Erythroblast (primary cell): Measurements from ENCODE around the gene CATSPER2.
"Not testable (repeated sequence)": the region's sequence is repeated elsewhere in the genome, so short reads cannot be mapped to it uniquely, and the experiment has no call there.

Experiments used
- DNase-seq, 2 experiments: peaks; one replicate each; lab custom pipeline; 2025; lab: John Stamatoyannopoulos, UW
- GATA1 ChIP-seq: IDR thresholded peaks from 2 replicates; pipeline ENCODE4 v1.6.1; 2011; ENCODE audit warnings: low read depth, mild to moderate bottlenecking, control low read depth, low read length, moderate library complexity
- POLR2A ChIP-seq: IDR thresholded peaks from 2 replicates; pipeline ENCODE4 v1.6.1; 2011; ENCODE audit warnings: mild to moderate bottlenecking, low read length

Gene CATSPER2

DNA sequence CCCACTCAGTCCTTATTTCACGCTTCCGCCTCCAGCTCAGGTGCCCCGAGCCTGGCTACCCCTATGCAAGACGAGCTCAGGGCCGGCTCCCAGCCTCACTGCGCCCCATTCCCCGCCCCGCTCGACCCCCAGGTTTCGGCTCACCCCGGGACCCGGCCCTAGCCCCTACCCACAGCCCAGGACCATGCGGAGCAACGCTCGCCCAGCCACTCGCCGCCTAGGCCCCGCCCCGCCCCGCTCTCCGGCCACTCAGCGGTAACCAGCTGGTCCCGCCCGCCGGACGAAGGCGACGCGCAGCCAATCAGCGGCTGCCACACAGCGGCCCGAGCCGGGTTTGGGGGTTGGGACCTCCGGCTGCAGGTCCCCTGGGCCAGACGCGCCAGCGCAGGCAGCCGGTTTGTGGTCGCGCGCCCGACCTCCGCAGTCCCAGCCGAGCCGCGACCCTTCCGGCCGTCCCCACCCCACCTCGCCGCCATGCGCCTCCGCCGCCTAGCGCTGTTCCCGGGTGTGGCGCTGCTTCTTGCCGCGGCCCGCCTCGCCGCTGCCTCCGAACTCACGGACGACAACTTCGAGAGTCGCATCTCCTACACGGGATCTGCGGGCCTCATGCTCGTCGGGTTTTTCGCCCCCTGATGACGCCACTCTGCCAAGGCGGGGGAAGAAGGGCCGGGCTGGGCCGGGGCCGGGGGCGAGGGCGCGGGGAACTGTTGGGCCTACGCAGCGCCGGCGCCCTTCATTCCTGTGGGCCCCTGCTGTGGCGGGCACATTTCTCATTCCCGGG lies at the start of gene CATSPER2:
CATSPER2 (minus strand) TSS at position 196 of the 781 bp plus-strand sequence. CDS start 783 bp downstream, outside the sequence.
- TF ChIP-seq POLR2A (no peak), GATA1 (no peak)
- DNase-seq: no peak

DNA sequence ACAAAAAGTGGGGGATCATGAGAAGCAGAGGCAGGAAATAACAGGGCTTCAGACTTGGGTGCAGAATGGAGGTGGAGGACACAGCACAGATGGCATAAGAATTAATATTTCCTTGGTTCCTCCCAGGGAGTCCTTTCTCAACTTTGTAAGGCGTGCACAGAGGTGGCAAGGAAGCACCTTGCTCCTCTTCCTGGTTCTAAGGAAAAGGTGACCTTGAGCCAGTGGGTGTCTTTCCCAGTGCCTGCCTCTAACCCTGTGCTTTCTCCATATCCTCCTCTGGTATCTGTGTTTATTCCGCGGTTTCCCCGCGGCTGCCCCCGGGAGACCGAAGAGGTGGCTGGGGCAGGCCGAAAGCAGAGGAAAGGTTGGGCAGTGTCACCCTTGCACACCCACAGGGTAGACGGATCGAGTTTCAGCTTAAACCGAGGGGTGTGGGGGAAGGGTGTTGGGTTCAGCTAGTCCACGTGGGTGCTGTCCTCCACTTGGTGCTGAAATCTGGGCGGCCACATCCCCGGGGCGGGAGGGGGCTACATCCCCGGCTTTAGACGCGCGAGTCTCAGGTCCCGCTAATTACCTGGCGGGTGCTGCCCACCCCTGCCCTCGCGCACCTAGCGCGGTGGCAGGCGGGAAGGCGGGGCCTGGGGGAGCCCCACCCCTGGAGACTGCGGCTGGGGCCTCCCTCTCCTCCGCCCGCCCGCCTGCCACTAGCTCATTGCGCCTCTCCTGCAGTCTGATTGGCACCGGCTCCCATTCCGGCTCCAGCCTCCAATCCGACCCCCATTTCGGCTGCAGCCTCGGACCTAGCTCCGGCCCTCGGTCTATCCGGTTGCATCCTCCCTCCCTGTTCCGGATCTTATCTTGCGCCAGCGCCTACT lies 44.7 kb upstream of the CATSPER2 start, which contains the start of gene CKMT1A:
CKMT1A (plus strand) TSS at position 712 of the 875 bp plus-strand sequence. CDS start 192 bp downstream, outside the sequence.
- not testable (repeated sequence) for DNase-seq

DNA sequence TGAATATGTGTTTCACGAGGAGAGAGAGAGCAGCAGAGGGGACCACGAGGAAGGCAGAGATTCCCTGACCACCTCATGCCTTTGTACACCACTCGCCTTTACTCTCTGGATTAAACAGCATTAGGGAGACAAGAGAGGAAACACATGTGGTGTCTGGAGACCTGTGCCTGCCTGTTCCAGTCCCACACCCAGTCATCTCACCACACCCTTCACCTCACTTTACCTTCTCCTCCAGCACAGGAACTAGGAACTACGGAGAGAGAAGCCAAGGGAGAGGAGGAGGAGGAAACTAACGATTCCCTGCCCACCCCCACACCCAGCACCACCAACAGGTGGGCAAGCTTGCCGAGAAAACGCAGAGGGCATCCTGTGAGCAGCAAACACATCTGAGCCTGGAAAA lies 44.0 kb upstream of the CATSPER2 start:
- DNase-seq: not testable (repeated sequence)

DNA sequence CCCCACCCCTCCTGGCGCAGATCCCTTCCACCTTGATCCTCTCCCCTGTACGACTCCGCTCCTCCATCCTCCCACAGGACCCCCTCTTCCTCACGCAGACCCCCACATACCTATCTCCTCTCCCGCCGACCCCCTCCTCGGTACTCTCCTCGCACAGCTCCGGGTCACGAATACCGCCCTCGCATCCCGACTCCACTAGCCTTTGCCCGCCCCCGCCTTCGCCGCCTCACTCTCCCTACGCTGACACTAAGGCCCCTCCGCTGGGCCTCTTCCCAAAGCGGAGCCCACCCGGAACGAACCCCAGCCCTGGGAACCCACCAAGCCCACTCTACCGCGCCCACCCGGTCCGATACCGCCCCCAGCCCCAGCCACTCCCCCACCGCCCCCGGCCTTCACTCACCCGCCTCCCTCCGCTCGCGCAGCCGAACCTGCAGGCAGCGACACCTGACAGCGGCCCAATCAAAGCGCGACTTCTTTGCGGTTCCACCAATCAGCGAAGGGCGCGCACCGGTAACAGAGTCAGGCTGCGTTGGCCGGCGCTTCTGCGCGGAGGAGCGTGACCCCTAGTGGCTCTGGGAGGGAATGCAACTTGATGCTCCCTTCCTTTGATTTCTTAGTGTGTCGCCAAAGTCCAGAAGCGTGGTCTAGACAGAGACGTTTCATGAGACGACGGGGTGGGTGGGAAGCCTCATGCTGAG lies 41.1 kb upstream of the CATSPER2 start:
- not testable (repeated sequence) for DNase-seq

DNA sequence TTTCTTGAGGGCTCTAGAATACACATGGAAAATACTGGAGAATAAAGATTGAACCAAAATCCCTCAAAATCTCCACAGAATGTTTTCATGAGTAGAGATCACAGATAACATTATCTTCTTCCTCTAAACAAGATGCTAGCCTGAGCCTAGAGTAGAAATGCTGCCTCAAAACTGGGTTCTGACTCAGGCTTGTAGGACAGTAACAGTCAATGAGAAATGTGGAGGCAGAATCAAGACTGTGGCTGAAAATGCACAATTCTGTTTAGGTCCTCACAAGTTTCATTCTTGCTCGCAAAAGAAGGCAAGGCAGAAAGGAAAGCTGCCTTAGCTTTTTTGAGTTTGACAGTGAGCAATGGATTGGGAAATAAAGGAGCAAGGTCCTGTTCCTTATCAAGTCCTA lies 25.5 kb upstream of the CATSPER2 start:
- not testable (repeated sequence) for DNase-seq

DNA sequence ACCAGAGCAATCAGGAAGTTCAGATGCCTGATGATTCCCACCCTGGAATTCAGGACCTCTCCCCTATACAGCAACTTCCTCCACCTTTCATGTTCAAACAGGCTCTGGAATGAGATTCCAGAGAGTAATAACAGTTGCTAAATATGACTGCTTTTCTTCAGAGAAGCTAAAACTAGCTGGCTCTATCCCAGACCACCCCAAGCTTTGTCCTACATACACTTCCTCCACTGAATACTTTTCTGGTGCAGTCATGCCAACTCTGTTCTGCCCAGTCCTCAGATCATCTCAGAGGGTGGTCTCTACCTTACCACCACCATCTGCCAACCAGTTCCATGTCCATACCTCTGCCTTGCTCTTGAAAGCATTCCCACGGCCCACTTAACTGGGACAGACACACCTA lies 17.5 kb upstream of the CATSPER2 start:
- DNase-seq: not testable (repeated sequence)

DNA sequence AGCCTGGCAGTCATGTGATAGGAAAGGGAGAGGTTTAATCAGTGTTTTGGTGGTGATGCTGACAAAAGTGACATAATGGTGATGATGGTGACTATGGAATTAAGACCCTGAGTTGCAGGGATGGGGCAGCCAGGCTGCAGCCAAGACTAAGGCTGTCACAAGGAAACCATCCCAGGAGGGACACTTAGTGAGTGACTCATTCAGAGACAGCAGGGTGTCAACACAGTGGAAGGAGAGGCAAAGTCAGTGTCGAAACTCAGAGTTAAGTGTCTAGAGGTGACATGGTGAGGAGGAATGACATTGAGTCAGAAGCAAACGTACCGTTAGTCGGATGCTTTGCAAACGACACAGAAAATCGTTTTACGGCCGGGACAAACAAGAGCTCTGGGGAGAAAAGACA lies 14.7 kb upstream of the CATSPER2 start:
- not testable (repeated sequence) for DNase-seq

DNA sequence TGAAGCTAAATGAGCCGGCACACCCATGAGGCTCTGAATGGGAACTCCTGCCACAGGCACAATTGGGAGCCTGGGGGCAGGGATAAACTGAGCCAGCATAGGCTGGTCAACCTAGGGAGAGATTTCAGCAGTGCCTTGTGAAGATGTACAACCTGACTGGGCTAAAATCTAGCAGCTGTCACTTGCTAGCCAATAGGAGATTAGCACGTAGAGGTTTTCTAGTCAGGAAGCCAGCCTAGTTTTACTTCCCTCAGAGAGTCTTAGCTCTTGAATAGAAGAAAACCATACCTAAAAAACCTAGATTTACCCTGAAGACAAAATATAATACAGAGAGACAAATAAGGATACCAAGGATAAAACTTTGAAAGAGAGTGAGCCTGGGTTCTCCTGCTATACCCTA lies 13.6 kb upstream of the CATSPER2 start:
- DNase-seq: not testable (repeated sequence)

DNA sequence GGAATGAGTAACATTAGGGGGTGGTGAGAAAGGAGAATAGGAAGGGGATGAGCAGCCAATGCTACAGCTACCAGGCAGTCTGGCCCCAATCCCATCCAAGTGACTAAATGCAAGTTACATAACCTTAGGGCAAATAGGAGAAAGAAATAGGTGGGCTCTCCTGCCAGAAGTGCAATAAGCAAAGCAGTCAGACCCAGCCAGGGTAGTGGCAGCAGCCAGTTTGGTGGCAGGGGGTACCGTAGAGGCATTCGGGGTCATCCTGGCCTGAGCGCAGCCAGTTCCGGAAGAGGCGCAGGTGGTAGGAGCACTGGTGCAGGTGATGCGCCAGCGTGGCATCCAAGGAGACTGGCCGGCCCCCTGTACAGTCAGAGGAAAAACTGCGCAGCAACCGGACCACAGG lies 11.1 kb upstream of the CATSPER2 start:
- DNase-seq: not testable (repeated sequence)

DNA sequence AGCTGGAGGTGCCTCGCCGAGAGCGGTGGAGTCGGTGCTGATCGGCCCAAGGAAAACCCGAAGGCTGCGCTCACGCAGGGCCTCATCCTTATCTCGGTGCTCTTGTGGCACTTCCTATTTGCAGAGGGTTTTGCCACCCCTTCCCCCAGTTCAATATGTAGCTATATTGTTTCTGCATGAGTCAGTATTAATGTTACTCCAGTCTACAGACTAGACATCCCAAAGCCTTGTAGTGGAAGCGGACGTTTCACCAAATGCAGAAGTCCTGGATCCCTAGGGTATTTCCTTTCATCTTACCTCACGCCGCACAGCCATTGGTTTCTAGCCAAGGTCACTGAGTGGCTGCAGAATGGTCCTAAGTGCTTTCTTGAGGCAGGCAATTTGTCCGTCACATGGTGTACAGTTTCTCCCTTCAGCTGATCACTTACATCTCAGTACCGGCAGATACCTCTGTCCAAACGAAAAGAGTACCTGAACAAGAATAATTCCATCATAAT lies 834 bp upstream of the CATSPER2 start:
- DNase-seq: not testable (repeated sequence)

DNA sequence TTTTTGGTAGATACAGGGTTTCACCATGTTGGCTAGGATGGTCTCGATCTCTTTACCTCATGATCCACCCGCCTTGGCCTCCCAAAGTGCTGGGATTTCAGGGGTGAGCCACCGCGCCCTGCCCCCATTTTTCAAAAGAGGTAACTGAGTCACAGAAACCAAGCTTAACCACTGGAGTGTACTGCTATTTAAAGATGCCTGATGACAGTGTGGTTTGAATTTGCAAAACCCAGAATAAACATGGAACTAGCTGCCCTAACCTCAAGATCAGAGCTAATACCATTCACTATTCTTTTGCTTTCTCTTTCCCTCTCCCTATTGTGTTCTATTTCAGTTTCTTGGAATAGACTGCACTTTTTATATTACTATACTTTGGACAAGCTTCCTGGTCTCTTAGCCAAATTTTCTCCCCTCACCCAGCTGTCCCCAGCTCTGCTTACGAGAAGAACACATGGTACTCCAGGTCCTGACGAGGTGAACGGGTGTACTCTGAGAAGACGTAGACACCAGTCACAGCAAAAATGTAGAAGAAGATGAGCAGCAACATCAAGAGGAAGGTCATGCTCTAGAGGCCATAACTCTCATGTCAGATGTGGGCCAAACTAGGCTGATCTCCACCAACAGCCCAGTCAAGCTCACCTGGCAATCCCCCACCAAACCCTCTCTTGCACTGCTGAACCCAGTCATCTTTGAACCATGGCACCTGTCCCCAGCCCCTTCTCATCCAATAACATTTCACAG lies 10.0 kb downstream of the CATSPER2 start:
- not testable (repeated sequence) for DNase-seq

DNA sequence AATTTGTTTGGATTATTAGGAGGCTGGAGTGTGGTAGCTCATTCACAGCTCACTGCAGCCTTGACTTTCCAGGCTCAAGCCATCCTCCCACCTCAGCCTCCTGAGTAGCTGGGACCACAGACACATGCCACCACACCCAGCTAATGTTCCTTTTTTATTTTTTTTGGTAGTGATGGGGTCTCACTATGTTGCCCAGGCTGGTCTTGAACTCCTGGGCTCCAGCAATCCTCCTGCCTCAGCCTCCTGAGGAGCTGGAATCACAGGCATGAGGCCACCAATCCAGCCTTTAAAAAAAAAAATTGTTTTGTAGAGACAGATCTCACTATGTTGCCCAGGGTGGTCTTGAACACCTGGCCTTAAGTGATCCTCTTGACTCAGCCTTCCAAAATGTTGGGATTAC lies 21.7 kb downstream of the CATSPER2 start:
- DNase-seq: not testable (repeated sequence)

DNA sequence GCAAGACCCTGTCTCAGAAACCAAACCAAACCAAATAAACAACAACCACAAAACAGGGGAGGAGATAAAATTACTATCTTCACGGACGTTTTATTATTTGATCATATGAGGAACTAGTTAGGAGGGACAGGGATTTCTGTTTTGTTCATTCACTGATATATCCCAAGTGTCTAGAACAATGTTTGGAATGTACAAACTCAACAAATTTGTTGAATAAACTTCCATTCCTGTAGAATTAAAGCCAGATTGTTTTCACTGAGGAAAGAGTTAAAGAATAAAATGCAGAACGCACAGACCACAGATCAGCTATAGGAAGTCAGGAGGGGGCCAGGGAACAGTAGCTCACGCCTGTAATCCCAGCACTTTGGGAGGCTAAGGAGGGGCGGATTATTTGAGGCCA lies 23.5 kb downstream of the CATSPER2 start:
- TF ChIP-seq POLR2A (no peak), GATA1 (no peak)
- DNase-seq: no peak

DNA sequence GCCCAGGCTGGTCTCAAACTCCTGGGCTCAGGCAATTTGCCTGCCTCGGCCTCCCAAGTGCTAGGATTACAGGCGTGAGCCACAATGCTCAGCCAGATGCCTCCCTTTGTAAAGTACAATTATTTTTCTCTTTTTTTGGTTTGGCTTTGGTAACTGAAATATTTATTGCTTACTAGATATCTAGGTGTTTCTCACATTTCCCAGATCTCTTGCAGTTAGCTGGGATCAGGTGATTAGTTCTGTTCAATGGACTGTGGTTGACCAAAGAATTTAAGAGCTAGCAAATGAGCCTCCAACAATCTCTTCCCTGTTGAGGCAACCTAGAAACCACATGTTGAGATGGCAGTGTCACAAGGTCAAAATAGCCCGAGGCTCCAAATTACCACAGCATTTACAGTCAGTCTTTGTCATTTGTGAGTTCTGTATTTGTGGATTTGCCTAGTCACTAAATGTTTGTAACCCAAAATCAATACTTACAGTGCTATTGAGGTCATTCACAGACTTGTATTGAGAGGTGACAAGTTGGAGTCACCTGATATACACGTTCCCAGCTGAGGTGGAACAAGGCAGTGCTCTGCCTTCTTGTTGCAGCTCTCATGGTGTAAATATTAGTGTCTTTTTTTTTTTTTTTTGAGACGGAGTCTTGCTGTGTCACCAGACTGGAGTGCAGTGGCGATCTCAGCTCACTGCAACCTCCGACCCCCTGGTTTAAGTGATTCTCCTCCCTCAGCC lies 26.4 kb downstream of the CATSPER2 start:
- not testable (repeated sequence) for DNase-seq

DNA sequence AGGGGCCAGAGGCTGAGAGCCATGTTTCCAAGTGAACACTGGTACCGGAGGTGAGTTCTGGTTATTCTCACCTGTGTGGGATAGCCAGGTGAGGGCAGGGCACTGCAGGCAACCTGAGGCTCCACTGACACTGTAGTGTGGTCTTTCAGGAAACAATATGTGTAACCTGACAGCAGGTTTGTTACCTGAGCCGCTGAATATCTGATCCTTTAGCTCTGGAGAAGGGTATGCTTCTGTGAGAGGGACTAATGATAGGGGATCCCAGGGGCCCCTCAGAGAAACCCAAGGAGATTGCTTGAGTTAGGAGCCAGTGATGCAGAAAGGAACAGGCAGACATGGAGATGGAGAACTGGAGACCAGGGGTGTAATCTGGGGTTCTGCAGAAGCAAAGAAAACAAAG lies 29.9 kb downstream of the CATSPER2 start, which contains the start of gene STRC:
STRC (minus strand) TSS at position 101 of the 400 bp plus-strand sequence; CDS start at position 23, 78 bp downstream.
- not testable (repeated sequence) for DNase-seq

DNA sequence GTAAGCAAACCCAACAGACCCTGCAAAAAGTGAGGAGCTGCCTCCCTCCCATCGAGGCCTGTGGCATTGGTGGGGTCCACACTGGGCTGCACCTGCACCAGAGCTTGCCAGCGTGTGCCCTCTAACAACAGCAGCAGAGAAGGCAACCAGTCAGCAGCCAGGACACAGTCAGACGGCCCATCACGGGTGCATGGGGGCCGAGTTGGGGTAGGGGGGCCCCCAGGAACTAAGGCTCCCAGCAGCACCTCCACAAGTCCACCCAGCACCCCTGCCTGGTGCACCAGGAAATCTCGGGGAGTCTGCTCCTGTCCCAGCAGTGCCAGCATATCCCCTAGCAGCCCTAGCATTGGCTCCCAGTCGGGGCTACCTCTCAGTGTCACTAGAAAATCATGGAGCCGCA lies 30.9 kb downstream of the CATSPER2 start:
- not testable (repeated sequence) for DNase-seq

DNA sequence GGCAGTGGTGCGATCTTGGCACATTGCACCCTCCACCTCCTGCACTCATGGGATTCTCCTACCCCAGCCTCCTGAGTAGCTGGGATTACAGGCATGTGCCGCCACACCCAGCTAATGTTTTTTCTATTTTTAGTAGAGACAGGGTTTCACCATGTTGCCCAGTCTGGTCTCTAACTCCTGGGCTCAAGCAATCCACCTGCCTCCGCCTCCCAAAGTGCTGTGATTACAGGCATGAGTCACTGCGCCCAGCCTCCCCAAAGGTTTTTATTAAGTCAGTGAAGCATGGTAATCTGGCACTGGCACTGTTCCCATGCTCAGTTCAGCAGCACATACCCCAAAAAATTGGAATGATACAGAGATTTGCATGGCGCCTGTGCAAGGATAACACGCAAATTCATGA lies 46.4 kb downstream of the CATSPER2 start:
- DNase-seq: not testable (repeated sequence)

DNA sequence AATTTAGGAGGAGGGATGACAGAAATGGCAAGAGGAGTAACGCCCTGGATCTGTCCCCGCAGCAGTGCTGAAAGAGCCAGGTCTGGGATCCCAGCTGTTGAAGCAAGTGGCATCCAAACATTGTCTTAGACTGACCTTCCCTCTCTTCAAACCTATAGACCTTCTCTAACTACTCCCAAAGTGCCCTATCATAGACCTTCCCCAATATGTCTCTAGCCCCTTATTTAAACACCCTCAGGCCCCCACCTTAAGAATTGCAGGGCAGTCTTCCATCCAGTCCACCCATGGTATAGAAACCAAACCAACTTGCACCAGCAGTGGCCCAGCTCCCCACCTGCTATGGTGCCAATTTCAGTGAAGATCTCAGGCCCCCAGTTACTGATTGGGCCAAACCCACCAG lies 48.4 kb downstream of the CATSPER2 start:
- DNase-seq: not testable (repeated sequence)

DNA sequence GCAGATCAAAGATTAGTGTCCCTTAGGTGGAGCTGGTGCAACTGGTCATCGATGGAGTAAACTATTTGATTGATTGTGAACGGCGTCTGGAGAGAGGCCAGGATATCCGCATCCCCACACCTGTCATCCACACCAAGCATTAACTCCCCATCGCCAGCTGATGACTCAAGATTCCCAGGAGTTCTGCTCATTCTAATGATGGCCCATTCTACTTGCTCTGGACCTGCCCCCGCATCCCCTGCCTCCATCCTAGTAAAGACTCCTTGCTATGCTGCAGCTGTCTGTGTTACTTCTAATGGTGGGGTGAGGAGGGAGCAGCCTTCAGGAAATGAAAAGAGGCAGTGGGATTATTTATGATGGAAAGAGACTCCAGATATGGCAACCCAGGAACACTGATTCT lies 49.5 kb downstream of the CATSPER2 start:
- DNase-seq: not testable (repeated sequence)
